ENCODE results near the gene IGSF6.

GRCh38 chr16:21598701-21599121, 53.7 kb downstream of the IGSF6 start:
- TF ChIP-seq REST (IDR thresholded peaks at IDR 0.05; ENCODE audit: borderline replicate concordance) (no peak), CTCF (IDR thresholded peaks at IDR 0.05; ENCODE audit: poor library complexity, severe bottlenecking) (no peak), RAD21 (conservative IDR thresholded peaks at IDR 0.05) (no peak), EZH2 (IDR thresholded peaks at IDR 0.05; ENCODE audit: borderline replicate concordance, insufficient read depth, low read length, poor library complexity, severe bottlenecking) (no peak)

Data from neural cell (in vitro differentiated cells).